HG03095 (cell line): ENCODE results near the gene WWP2.
"Not testable (repeated sequence)": the region's sequence is repeated elsewhere in the genome, so short reads cannot be mapped to it uniquely, and the experiment has no call there.

Source experiments
- ATAC-seq: cut with Tn5 transposase; IDR thresholded peaks from one replicate; pipeline ENCODE4 v1.9.1; 2021; ENCODE audit warnings: moderate library complexity; ENCODE audit not compliant: unreplicated experiment

WWP2 gene

DNA sequence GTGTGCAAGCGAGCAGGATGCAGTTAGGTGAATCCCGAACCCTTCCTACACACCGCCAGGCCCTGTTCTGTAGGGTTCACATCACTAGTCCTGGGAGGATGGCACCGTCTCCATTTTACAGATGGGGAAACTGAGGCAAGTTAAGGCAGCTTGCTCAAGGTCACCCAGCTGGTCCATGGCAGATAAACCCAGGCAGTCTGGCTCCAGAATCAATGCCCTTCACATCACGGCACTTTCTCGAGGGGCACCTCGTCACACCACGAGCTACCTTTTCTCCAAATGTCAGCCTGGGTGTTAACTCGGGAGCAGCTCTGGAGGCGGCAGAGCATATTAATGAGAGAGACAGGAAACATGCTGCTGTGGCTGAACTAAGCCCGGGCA, 16.9 kb upstream of the WWP2 start:
- ATAC-seq = no peak

DNA sequence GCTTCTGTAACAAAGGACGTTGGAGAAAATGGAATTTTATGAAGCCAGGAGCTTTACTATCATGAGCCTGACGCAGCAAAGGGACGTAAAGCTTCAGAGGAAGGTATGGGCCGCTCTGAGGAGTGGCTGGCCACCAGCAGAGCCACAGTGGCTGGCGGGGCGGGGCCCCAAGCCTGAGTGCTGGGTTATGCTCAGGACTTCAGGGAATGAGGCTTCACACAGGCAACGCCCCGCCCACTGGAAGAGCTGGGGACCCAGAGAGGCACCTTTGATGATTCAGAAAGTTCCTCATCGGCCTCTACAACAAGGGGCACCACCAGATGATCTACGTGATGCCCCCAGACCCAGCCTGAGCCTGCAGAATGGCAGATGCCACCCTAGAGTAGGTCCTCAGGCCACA, 16.2 kb upstream of the WWP2 start:
- ATAC-seq = no peak

DNA sequence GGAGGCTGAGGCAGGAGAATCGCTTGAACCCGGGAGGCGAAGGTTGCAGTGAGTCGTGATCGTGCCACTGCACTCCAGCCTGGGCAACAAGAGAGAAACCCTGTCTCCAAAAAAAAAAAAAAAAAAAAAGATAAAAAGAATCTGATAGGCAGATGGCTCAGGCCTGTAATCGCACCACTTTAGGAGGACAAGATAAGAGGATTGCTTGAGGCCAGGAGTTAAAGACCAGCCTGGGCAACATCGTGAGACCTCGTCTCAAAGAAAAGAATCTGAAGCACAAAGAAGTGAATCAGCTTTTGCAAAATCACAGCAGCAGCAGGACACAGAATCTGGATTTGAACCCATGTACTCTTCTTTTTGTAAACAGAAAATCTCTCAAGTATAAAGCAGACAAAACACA, 15.0 kb upstream of the WWP2 start:
- ATAC-seq = no peak

DNA sequence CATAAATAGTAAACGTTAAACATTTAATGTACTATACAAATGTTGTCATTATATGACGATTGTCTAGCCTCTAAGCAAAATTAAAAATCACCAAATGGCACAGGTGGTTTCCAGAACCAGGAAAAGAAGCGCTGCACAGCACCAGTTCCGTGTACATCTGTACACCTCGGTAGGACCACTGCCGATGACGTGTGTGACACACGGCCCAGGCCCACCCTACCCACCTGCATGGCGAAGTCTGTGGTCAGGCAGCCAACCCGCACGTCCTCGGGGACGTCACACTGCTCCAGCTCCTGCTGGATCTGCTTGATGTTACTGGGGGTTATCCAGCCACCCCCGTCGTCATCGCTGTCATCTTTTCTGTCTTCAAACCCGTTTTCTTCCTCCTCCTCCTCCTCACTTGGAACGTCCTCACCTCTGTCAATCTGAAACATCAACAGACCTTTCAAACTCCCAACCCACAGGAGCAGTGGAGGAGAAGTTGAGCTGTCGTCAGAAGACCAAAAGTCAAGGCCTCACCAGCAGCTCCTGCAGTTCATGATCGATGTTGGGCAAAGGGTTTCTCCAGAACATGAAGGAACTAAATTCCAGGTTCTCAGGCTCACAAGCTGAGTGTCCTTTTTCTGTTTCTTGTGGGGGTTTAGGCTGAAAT, 13.3 kb upstream of the WWP2 start:
- no peak for ATAC-seq

DNA sequence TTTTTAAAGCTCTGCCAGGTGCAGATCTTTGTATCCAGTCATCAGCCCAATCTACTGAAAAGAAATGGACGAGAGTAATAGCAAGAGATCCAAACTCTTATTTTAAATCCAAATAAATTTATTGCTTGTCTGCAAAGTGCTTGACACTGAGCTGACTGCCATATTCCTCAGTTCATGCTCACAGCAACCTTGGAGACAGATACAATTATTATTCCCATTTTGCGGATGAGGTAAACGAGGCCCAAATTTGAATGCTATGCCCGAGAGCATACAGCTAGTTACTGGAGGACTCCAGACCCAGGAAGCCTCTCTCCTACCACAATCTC, 8.0 kb upstream of the WWP2 start:
- ATAC-seq = no peak

DNA sequence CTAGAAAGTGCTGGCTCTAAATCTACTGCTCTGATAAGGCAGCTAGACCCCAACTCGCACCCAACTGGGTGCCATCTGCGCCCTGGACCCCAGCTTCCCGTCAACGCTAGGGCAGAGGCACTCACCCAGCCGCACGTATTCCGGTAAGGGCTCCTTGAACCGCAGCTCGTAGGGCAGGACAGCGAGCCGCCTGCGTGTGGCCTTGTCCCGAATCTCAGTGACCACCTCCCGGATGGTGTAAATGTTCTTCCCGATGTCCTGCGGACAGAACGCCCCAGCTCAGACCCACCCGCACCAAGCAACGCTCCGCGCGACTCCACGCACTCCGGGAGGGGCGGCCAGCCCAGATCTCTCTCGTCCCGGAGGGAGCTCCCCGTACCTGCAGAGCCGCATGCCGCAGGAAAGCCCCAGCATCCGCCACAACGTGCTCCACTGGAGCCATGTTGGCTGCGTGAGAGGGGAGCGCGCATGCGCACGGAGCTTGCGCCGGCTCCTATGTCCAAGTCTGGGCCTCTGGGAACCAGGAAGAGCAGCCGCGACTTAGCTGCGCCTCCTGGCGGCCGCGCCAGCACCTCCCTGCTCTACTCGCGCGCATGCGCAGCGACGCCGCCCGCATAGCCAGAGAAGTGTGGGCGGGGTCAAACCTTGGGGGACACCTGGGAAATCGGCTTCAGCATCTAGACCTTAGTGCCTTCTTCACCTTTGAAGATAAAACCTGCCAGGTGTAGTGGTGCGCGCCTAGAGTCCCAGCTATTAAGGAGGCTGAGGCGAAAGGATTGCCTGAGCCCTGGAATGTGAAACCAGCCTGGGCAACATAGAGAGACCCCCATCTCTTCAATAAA, 7.4 kb upstream of the WWP2 start, which contains the start of gene NOB1:
Gene NOB1, minus strand, starts transcription at position 458 of the 842 bp plus-strand sequence. Its CDS starts 16 bp downstream, at position 442.
- ATAC-seq = peak; percentile 89

DNA sequence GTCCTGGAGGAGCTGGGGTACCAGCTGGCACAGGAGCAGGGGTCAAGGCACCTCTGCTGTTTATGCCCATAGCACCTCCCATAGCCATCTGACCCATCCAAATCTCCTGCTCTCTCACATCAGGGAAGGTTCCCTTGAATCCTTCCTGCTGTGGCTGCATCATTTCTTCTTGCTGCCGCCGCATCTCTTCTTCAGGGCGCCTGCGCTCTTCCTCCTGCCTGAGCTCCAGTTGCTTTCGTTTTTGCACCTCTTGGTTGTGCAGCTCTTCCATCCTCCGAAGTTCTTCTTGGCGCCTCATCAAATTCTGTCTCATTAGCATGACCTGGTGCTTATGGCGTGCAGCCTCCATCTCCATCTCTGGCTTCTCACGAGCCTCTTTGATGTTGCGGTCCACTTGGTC, 5.4 kb upstream of the WWP2 start:
- no peak for ATAC-seq

DNA sequence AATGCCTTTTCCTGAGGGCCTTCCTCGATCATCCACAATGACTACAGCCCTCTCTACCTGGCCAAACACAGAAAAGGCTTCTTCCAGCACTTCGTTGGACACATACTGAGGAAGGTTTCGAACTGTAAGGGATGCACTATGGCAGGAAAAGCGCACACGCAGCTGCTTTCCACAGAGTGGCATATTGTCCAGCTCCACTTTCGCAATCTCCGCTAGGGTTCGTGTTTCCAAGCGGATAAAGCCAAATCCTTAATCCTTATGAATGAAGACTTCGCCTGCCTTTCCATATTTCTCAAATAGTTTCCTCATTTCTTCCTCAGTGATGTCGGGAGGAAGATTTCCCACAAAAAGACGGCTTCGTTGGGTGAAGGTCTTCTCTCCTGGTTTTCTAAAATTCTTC, 4.8 kb upstream of the WWP2 start:
- not testable (repeated sequence) for ATAC-seq

DNA sequence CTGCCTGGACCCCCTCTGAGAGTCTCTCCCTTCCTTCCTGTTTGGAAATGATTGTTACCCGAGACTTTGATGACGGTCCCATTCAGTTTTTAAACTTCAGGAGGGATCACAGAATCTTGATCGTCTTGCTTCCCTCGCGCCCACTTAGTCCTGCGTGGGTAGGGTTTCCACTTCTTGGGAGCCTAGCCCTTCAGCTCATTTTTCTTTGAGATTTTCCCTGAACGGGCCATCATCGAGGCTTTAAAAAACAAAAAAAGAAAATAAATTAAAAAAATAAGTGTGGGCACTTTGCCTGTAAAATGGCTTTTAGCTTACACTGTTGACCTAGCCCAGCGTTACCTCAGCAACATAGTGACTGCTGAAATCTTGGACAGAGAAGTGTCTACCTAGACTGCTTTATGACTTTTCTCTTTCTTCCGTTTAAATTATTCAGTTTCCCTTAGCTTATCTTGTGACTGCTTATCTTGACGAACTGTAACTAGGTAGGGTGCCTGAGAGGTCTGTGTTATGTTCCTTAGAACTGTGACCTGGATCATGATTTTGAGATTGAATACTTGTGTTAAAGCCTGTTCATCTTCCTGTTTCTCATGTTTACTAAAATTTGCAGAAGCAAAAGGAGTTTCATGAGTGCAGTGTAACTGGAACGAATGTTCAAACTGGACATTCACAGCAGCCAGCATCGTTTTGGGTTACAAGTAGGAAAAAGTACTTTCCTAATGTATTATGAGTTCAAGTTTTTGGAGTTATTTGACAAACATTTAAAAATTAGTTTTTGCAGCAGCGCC, 874 bp downstream of the WWP2 start:
- ATAC-seq = no peak

DNA sequence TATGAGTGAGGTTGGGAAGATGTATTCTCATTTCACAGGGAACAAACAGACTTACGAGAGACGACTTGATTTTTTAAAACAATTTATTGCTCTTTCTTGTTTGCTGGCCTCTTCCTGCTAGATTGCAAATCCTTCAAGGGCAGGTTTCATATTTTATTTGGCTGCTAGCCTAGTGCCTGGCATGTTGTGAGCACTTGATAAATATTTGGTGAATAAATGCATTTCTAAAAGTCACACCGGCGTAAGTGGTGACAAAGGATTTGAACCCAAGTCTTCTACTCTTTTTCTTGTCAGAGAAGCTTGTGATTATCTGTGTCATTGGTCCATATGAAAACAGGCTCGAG, 1.4 kb downstream of the WWP2 start:
- ATAC-seq = no peak

DNA sequence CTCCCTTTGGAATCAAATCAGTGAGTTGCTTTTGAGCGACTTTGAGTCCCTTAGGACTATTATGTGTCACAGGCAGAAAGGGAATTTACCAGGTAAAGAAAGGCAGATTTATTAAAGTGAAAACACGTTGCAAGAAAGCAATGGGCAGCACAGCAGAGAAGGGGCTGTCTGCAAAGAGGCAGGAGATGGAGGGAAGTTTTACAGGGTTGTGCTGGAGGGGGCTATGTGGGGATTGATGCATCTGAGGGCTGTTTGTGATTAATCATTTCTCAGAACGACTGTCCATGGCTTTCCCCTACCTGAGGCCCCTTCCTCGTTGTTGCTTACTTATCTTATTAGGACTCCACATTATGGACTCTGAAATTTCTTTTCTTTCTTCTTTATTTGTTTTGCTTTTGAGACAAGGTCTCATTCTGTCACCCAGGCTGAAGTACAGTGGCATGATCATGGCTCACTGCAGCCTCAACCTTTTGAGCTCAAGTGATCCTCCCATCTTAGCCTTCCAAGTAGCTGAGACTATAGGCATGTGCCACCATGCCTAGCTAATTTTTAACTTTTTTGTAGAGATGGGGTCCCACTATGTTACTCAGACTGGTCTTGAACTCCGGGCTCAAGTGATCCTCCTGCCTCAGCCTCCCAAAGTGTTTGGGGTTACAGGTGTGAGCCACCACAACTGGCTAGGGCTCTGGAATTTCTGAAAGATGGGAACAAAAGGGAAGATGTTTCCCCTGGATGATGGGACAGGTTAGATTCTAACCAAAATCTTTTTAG, 5.5 kb downstream of the WWP2 start:
- ATAC-seq = no peak

DNA sequence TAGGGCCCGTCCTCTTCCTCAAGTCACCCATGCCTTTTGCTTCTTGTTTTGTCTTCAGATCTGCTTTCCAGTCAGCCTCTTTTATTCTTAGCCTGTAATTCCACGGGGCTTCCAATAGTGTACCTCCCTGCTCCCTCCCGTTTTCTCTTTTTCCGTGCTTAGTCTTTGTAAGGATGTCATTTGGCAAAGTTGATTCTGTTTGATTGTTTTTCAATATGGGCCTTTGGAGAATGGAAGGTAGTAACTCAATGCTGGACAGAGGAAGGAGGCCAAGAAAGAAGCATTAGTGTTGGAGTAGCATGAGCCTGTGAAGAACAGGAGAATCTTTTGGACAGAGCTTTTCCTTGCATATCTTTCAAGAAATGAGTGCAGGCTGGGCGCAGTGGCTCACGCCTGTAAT, 6.5 kb downstream of the WWP2 start:
- ATAC-seq = no peak

DNA sequence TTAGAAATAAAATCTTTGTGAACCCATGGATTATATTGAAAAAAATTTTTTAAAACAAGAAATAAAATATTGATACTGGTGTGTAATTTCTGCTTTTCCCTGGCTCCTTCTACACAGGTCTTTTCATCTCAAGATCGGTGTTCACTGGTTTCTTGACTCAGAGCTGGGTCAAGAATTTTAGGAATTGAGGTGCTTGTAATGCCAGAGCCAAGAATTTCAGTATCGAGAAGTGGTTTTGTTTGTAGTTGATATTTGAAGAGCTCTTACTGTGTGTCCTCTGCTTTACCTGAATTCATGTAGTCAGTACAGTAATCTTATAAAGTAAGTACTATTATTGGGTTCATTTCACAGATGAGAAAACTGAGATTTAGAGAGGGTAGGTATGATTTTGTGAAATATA, 7.3 kb downstream of the WWP2 start:
- ATAC-seq = no peak

DNA sequence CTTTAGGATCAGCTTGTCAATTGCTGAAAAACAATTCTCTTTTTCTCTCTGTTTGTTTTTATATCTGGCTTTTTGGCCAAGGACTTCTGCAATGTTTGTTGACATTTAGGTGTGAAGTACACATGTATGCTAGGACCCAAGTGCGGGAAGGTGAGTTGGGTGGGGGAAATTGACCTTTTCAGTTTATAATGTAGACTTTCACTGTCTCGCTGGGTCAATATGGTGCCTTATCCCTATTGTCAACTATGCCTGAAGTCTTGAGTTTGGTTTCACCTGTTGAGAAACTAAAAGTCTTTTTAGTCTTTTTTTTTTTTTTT, 9.5 kb downstream of the WWP2 start:
- ATAC-seq = no peak

DNA sequence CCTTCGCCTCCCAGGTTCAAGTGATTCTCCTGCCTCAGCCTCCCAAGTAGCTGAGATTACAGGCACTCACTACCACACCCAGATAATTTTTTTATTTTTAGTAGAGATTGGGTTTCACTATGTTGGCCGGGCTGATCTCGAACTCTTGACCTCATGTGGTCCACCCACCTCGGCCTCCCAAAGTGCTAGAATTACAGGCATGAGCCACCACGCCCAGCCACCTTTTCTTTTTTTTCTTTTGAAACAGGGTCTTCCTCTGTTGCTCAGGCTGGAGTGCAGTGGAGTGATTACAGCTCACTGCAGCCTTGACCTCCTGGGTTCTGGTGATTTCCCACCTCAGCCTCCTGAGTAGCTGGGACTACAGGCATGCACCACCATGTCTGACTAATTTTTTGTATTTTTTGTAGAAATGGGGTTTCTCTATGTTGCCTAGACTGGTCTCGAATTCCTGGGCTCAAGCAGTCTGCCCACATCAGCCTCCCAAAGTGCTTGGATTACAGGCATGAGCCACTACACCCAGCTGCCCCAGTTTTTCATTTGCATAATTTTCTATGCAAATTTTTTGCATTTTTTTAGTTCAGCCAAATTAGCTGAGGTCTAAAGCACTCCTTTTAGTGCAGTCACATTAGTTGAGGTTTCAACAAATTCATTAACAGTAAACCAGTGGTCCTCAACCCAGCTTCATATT, 11.3 kb downstream of the WWP2 start:
- ATAC-seq = no peak

DNA sequence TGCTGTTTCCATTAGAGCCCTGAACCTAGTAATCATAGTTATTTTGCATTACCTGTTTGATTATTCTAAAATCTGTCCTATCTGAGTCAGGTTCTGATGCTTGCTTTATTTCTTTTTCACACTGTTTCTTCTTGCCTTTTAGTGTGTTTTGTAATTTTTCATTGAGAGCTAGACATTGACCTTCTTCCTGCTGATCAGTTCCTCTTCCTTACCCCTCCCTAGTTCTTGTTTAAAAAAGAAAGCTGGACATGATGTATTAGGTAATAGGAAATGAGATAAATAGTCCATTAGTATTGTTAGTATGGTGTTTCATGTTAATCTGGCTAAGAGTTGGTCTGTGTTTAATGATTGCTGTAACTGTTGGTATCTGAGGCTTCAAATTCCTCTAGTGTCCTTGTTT, 13.4 kb downstream of the WWP2 start:
- no peak for ATAC-seq

DNA sequence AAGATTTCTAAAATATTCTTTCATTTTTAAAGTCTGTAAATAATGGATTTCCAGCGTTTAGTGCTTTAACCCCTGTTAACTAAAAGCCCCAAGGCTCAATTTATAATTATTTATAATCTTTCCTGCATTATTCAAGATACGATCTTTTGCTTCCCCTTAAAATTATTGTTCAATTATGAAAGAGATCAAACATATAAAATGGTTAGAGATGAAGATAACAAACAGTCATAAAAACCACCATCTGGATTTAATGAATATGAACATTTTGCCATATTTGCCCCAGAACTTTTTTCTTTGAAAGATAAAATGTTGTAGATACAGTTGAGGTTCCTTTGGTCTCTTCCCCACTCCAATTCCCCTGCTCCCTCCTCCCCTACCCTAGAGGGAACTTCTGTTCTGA, 17.6 kb downstream of the WWP2 start:
- no peak for ATAC-seq

DNA sequence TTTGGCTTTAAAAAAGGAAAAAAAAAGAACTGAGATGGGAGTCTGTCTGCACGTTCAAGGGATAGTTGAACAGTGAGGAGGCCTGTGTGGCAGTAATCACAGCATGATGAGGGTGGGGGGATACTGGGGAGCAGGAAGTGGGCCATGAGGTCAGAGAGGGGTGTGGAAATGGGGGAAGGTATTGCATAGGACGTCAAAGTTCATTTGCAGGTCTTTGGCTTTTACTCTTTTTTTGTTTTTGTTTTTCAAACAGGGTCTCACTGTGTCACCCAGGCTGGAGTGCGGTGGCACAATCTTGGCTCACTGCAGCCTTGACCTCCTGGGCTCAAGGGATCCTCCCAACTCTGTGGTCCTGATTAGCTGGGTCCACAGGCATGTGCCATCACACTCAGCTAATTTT, 19.0 kb downstream of the WWP2 start:
- ATAC-seq = no peak

DNA sequence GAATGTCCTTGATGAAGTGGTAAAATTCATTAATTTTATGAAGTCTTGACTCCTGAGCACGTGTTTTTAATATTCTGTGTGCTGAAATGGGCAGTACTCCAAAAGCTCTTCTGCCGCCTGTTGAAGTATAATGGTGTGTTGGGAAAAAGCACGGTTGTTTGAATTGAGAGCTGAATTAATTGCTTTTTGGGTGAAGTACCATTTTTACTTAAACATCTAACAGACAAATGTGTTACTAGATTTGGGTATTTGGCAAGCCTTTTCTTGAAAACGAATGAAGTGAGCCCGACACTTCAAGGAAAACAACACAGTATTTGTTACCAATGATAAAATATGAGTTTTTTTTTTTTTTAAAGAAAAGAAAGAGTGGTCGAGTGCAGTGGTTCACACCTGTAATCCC, 22.5 kb downstream of the WWP2 start:
- ATAC-seq = no peak

DNA sequence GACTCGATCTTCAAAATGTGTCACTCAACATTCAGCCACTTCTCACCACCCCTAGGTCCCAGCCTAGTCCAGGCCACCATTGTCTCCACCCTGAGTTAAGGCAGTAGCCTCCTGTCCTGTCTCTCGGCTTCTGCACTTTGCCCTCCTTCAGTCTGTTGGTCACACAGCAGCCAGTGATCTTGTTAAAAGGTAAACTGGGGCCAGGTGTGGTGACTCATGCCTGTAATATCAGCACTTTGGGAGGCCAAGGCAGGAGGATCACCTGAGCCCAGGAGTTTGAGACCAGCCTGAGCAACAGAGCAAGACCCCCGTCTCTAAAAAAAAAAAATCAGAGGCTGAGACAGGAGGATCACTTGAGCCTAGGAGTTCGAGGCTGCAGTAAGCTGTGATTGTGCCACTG, 25.8 kb downstream of the WWP2 start:
- ATAC-seq = no peak

DNA sequence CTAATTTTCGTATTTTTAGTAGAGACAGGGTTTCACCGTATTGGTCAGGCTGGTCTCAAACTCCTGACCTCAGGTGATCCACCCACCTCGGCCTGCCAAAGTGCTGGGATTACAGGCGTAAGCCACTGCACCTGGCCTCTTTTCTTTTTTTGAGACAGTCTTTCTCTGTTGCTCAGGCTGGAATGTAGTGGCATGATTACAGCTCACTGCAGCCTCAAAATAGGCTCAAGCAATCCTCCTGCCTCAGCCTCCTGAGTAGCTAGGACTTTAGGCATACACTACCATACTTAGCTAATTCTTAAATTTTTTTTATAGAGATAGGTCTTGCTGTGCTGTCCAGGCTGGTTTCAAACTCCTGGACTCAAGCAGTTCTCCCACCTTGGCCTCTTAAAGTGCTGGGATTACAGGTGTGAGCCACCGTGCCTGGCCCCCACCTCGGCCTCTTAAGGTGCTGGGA, 29.3 kb downstream of the WWP2 start:
- ATAC-seq = not testable (repeated sequence)
